ENCODE measurements around the gene HIRA. TPM values are rescaled to one million over a fixed set of nuclear protein-coding genes. Genes with fewer than 3 reads are reported as not detected.
A peak's percentile ranks its signal among the peaks of the same experiment; 100 is the strongest.

The HIRA gene

GRCh38 chr22:19291580-19292457, 139.7 kb downstream of the HIRA start, which contains the start of gene CLTCL1:
Gene CLTCL1 (minus strand): TSS chr22:19291719. CDS start chr22:19291641, 78 bp downstream.
- Histone ChIP-seq H3K36me3 (ENCODE audit: insufficient read depth, low read length) (no peaks in the 10 kb centered on the region), H3K9me3 (replicated peaks; ENCODE audit: low read length) (no peaks in the 10 kb centered on the region), H3K27me3 (ENCODE audit: control insufficient read depth, insufficient read depth, low read length) (no peaks in the 10 kb centered on the region), H3K9ac (ENCODE audit: low read depth, low read length) (peak within 1 kb of the TSS; percentile 88), H3K4me2 (ENCODE audit: low read length) (peak within 1 kb of the TSS; percentile 87), H3K4me3 (ENCODE audit: low read length) (peak within 1 kb of the TSS; percentile 88), H3K4me1 (ENCODE audit: control insufficient read depth, insufficient read depth, low read length) (peaks cover 45% of the 10 kb centered on the region)

GRCh38 chr22:19291218-19291579, 140.3 kb downstream of the HIRA start:
- H3K4me3 ChIP-seq (ENCODE audit: low read length) = peak overlapping the region; percentile 70
- H3K9ac ChIP-seq (ENCODE audit: low read depth, low read length) = peak overlapping the region; percentile 88
- H3K4me1 ChIP-seq (ENCODE audit: control insufficient read depth, insufficient read depth, low read length) = peaks cover 51% of the 10 kb centered on the region
- H3K36me3 ChIP-seq (ENCODE audit: insufficient read depth, low read length) = no peaks in the 10 kb centered on the region
- no peaks in the 10 kb centered on the region for H3K9me3 ChIP-seq (replicated peaks; ENCODE audit: low read length)
- peak overlapping the region; percentile 80 for H3K4me2 ChIP-seq (ENCODE audit: low read length)
- no peaks in the 10 kb centered on the region for H3K27me3 ChIP-seq (ENCODE audit: control insufficient read depth, insufficient read depth, low read length)

DNA sequence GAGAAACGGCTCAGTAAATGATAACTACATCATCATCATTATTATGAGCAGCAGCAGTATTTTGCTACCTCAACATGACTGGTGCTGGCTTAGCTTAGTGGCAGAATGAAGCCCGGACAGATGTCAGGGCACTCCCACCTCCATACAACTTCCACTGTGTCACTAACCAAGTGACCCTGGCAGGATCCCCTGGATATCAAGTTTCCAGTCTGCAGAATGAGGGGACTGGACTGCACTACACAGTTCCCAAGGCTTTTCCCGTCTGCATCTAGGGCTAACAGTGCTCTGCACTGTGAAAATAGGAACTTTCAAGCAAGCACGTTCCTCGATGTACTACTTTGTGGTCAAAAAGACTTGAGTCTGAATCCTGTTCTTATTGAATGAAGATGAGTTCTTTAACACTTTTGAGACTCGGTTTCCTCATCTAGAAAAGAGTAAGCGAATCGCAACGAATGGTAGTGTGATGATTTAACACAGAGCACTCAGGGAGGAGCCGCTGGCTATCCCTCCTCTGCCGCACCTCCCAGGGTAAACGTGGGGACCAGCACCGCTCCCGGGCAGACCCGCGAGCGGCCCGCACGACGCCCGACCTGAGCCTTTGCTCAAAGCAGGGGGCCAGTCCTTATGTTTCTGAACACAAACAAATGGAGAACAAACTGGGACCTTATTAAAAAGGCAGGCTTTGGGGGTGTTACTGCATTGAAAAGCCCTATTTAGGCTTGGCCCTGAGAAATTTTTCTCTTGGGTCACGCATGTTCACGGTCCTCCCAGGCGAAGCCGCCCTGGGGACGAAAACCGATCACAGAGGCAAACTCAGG, 140.9 kb downstream of the HIRA start:
- Histone ChIP-seq H3K4me2 (ENCODE audit: low read length) (peak overlapping the region; percentile 80), H3K9me3 (replicated peaks; ENCODE audit: low read length) (no peaks in the 10 kb centered on the region), H3K36me3 (ENCODE audit: insufficient read depth, low read length) (no peaks in the 10 kb centered on the region), H3K4me3 (ENCODE audit: low read length) (peak overlapping the region; percentile 70), H3K9ac (ENCODE audit: low read depth, low read length) (peak overlapping the region; percentile 88), H3K4me1 (ENCODE audit: control insufficient read depth, insufficient read depth, low read length) (peaks cover 57% of the 10 kb centered on the region), H3K27me3 (ENCODE audit: control insufficient read depth, insufficient read depth, low read length) (no peaks in the 10 kb centered on the region)

DNA sequence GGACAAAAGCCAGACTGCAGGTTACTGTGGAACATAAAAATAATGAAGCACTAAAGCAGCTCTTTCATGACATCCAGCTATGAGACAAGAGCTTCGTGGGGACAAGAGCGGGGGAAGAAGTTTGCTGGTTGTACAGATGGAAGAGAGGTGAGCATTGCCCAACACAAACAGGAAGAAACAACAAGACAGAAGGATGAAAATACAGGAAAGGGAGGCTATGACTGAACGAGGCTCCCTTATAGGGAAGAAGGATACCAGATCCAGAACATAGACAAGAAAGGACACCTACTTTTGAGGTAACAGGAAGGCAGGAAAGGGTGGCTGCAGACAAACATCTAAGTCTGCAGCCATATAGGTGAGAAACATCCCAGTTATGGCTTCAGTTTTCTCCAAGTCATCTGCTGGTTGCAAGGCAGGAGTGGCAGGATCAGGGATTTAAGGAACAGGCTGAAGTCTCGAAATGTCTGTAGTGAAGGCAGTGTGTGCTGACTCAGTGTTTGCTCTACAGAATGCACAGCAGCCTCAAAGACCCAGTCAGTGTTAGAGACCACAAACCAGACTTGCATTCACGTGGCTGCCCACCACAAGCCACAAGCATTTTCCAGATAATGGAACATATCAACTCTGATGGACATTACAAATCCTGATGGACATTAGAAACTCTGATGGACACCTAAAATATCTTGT, 141.9 kb downstream of the HIRA start:
- peaks cover 62% of the 10 kb centered on the region for H3K4me1 ChIP-seq (ENCODE audit: control insufficient read depth, insufficient read depth, low read length)
- no peaks in the 10 kb centered on the region for H3K36me3 ChIP-seq (ENCODE audit: insufficient read depth, low read length)
- peak overlapping the region; percentile 88 for H3K9ac ChIP-seq (ENCODE audit: low read depth, low read length)
- peak overlapping the region; percentile 80 for H3K4me2 ChIP-seq (ENCODE audit: low read length)
- peak overlapping the region; percentile 70 for H3K4me3 ChIP-seq (ENCODE audit: low read length)
- no peaks in the 10 kb centered on the region for H3K9me3 ChIP-seq (replicated peaks; ENCODE audit: low read length)
- no peaks in the 10 kb centered on the region for H3K27me3 ChIP-seq (ENCODE audit: control insufficient read depth, insufficient read depth, low read length)

DNA sequence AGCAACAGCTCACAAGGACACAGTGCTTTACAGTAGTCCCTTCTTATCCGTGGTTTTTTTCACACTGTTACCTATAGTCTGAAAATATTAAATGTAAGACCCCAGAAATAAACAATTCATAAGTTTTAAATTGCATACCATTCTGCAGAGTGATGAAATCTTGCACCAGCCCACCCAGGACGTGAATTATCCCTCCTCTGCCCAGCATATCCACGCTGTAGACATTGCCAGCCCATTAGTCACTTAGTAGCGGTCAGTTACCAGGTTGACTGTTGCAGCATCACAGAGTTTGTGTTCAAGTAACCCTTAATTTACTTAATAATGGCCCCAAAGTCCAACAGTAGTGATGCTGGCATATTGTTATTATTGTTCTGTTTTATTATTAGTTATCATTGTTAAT, 143.6 kb downstream of the HIRA start:
- Histone ChIP-seq H3K36me3 (ENCODE audit: insufficient read depth, low read length) (no peaks in the 10 kb centered on the region), H3K4me2 (ENCODE audit: low read length) (peak overlapping the region; percentile 66), H3K27me3 (ENCODE audit: control insufficient read depth, insufficient read depth, low read length) (no peaks in the 10 kb centered on the region), H3K9me3 (replicated peaks; ENCODE audit: low read length) (no peaks in the 10 kb centered on the region), H3K4me3 (ENCODE audit: low read length) (peak overlapping the region; percentile 8), H3K4me1 (ENCODE audit: control insufficient read depth, insufficient read depth, low read length) (peaks cover 62% of the 10 kb centered on the region), H3K9ac (ENCODE audit: low read depth, low read length) (peak overlapping the region; percentile 43)

DNA sequence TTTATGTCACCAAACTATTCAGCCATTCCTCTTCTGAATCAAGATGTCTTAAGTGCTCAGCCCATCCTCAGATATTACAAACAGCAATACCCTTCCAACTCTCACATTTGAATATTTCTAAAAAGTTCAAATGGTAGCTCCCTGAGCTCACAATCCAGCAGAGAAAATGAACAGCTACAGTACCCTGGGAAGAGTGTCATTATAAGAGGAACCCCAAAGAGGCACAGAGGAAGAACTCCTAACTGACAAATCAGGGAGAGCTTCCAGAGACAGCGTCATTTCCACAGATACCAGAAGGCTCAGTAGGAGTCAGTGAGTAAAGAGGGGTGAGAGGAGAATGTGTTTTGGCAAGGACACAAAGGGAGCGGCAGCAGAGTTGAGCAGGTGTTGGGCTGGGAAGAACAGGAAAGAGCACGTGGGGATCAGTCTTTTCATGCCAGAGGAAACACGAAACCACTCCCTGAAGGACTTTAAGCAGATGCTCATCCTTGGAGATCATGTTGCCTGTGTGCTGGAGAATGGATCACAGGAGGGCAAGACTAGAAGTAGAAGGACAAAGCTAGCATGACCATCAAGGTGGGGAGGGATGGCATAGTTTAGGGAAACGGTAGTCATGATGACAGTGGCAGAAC, 144.3 kb downstream of the HIRA start:
- Histone ChIP-seq H3K4me1 (ENCODE audit: control insufficient read depth, insufficient read depth, low read length) (peaks cover 56% of the 10 kb centered on the region), H3K36me3 (ENCODE audit: insufficient read depth, low read length) (no peaks in the 10 kb centered on the region), H3K27me3 (ENCODE audit: control insufficient read depth, insufficient read depth, low read length) (no peaks in the 10 kb centered on the region), H3K9me3 (replicated peaks; ENCODE audit: low read length) (no peaks in the 10 kb centered on the region), H3K9ac (ENCODE audit: low read depth, low read length) (peak overlapping the region; percentile 43), H3K4me2 (ENCODE audit: low read length) (peak overlapping the region; percentile 66), H3K4me3 (ENCODE audit: low read length) (peak overlapping the region; percentile 8)

DNA sequence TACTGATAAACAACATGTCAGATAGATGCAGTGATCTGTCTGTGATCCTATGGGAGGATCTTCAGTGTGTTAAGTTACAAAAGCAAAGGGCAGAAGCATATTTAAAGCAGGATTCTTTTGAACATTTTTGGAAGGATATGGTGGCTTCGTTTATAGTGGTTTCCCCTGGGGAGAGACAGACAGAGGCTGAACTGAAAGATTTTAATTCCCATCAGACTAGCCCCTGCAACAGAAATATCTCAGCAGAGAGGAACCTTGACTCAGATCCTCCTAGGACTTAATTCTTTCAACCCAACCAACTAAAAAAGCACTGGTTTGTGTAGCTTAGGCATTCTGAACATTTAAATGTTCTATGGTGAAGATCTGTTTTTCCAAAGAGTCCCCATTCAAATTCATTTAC, 145.7 kb downstream of the HIRA start:
- no peaks in the 10 kb centered on the region for H3K27me3 ChIP-seq (ENCODE audit: control insufficient read depth, insufficient read depth, low read length)
- H3K36me3 ChIP-seq (ENCODE audit: insufficient read depth, low read length) = no peaks in the 10 kb centered on the region
- H3K4me1 ChIP-seq (ENCODE audit: control insufficient read depth, insufficient read depth, low read length) = peaks cover 54% of the 10 kb centered on the region
- H3K9ac ChIP-seq (ENCODE audit: low read depth, low read length) = no peak overlapping the region
- peak overlapping the region; percentile 52 for H3K4me2 ChIP-seq (ENCODE audit: low read length)
- no peak overlapping the region for H3K4me3 ChIP-seq (ENCODE audit: low read length)
- H3K9me3 ChIP-seq (replicated peaks; ENCODE audit: low read length) = no peaks in the 10 kb centered on the region

Small RNA genes within 50 kb of the gene (small RNA-seq; reads per million reads assigned to genes)
- not detected for gene RN7SL168P

All from skeletal muscle satellite cell (primary cell).